GM19239 (cell line): ENCODE measurements around the gene SARS1.
"Not testable (repeated sequence)": the region's sequence is repeated elsewhere in the genome, so short reads cannot be mapped to it uniquely, and the experiment has no call there.

ENCODE experiments used
- DNase-seq: peaks from one replicate; pipeline ENCODE4 v3.0.0; 2011; ENCODE audit warnings: low spot score; ENCODE audit not compliant: insufficient read length
- FAIRE-seq: peaks from 2 replicates; lab custom pipeline; 2011; peaks lifted over from hg19 to GRCh38; lab: Jason Lieb, UNC

Gene SARS1

DNA sequence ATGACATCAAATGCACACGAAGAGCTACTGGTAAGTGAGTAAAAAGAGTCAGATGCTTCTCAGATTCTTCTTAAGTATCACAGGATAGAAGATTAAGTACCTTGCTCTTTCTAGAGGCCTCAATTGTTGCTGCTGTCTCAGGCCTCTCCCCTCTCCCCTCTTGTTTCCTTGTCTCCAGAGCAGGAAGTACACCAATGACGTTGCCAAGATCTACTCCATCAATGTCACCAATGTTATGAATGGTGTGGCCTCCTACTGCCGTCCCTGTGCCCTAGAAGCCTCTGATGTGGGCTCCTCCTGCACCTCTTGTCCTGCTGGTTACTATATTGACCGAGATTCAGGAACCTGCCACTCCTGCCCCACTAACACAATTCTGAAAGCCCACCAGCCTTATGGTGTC lies 21.3 kb upstream of the SARS1 start:
- DNase-seq (no peak), FAIRE-seq (no peak)

DNA sequence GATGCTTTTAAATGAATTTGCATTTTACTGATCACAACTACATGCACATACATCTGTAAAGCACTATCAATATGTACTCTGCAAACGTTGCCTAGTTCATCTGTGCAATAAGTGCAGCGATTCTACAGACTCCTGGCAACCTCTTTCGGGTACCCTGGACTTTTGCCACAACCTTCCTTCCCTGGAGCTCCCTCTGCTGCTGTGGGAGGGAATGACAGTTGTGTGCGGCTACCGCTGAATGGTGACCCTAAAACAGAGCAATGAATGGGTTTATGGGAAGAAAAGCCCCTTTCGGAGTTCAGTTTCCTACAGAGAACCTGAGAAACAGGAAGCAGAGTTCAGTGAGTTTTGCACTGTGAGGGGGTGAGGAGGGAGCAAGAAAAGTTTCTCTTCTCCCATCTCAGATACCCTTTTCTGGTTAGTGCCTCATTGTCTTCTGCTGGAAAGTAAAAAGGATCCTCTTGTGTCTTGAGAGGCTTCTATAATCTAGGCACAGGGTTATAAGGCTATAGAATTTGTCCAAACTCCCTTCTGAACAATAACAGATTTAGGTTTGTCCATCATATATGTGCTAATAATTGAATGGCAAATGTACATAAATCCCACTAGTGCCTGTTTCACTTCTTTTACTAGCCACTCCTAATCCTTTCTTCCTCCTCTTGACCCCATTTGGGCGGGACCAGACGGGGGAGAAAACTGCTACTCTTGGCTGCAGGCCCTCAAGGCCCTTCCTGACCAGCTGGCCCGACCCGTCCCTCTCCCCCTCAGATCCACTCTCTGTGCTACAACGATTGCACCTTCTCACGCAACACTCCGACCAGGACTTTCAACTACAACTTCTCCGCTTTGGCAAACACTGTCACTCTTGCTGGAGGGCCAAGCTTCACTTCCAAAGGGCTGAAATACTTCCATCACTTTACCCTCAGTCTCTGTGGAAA lies 19.8 kb upstream of the SARS1 start:
- FAIRE-seq (peak; percentile 14), DNase-seq (peak; percentile 64)

DNA sequence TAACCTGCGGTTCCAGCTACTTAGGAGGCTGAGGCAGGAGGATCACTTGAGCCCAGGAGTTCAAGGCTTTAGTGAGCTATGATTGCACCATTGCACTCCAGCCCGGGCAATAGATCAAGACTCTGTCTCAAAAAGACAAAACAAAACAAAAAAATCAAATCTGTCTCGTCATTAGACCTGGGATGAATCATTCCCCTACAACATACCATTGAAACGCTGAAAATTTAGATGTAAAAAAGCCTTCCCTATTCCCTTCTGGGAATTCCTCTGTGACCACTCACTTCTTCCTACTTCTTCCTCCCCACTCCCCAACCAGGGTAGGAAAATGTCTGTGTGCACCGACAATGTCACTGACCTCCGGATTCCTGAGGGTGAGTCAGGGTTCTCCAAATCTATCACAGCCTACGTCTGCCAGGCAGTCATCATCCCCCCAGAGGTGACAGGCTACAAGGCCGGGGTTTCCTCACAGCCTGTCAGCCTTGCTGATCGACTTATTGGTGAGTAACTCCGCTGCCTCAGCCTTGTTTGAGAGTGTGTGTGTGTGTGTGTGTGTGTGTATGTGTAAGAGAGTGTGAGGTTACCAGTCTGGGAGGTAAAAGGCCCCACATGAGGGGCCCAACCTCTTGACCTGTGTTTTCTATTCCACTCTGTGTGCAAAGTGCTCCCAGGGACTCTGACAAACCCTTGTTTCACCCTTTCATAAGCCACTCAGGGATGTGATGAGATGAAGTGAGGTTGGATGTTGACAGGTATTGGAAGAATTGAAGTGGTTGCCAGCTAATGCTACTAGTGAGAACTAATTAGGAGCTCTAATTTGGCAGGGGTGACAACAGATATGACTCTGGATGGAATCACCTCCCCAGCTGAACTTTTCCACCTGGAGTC lies 16.3 kb upstream of the SARS1 start:
- FAIRE-seq (no peak), DNase-seq (no peak)

DNA sequence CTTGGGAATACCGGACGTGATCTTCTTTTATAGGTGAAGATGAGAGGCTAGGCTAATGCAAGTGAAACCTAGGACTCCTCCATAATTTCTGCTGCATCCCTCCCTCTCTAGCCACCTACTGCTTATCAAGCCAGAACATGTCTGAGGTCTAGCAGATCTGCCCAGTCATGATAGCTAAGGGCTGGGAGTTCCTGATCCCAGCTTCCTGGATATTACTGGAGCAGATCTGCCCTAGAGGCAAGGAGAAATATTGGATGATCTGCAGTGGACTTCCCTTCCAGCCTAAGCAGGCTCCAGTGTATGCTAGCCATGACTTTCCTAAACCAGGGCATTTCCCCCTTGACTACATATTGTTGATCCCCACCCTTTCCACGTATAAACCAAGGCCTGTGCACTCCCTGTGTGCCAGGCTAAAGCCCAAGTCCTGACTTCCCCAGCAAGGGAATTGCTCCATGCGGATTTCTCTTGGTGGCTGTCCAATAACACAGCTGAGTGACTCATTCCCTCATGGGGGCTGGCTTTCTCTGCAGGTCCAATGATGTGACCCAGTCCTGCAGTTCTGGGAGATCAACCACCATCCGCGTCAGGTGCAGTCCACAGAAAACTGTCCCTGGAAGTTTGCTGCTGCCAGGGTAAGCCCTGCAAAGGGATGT lies 15.5 kb upstream of the SARS1 start:
- FAIRE-seq: no peak
- DNase-seq: no peak

DNA sequence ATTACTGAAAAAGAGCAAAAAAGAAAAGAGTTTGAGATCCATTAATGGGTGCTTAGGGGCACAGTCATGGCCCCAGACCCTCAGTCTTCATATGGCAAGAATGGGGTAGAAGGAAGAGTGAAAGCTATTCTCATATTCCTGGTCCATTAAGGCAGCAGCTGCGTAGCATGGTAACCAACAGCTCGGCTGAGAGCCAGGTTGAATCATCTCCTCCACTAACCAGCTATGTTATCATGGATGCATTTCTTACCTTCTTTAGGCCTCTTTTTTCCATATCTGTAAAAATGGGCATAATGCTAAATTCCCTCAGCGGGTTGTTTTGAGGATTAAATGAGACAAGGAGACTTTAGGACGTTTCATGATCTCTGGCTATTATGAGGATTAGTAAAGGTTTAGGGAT lies 15.0 kb upstream of the SARS1 start:
- no peak for FAIRE-seq
- no peak for DNase-seq

DNA sequence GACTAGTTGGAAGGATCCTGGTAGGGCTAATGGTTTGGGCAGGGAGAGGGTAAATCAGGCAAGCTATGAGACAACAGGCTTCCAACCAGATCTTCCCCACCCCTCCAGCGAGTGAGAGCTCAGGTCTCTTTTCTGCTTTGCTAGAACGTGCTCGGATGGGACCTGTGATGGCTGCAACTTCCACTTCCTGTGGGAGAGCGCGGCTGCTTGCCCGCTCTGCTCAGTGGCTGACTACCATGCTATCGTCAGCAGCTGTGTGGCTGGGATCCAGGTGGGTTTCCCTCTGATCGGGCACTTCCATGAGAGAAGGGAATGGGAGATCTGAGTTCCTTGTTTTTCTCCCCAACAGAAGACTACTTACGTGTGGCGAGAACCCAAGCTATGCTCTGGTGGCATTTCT lies 14.0 kb upstream of the SARS1 start:
- FAIRE-seq: no peak
- no peak for DNase-seq

DNA sequence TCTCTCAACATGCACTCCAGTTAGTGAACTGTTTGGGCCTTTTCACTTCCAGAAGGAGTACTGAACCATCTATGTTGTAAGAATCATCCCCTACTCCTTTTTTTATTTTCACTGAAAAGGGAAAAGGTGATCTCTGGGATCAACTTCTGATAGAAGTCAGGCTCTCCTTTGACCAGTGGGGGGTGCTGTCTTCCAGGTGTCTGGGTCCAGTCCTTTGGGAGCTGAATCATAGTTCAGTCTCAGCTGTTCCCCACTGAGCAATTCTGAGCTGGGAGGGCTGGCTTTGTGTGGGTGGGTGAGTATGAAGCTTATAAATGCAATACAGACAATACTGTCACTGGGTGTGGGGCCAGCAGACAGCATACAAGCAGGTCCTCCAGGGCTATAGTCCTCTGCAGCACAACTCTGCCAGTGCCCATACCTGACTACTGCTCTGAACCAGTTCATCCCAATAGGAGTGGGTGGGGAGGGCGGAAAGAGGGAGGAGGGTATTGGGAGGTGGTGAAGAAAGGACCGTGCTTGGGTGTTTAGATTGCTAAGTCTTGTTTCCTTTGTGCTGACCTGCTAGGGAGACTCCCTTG lies 12.5 kb upstream of the SARS1 start:
- FAIRE-seq (no peak), DNase-seq (no peak)

DNA sequence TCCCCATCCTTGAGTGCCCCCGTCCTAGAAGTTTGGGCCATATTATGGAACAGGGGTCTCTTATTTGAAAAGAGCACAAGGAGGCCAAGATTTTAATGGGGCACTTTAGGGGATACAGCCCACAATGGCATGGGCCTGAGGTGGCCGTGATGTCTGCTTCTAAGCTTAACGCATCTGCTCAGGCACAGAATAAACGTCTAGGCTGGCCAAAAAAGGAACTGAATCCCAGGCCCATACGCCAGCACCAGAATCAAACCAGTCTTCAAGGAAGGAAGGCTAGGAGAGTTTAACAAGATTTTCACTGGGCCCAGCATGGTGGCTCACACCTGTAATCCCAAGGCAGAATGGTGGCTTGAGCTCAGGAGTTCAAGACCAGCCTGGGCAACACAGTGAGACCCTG lies 9.2 kb upstream of the SARS1 start:
- FAIRE-seq (no peak), DNase-seq (no peak)

DNA sequence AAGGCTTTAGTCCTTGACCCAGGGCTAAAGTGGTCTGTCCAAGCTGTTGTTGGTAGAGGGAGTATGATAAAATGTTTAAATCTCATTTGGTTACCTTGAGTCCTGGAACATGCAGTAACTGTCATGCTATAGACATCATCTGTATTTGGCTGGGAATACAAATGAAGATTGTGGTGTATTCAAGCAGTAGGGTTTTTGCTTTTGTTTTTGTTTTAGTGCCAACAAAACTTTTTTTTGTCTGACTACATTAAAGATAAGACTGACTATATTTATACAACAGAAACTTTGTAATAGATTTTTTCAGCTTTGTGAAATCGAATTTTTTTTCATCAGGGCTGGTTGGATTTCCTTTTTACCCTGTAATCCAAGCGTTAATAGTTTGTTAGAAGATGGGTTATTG lies 7.4 kb upstream of the SARS1 start:
- DNase-seq: no peak

DNA sequence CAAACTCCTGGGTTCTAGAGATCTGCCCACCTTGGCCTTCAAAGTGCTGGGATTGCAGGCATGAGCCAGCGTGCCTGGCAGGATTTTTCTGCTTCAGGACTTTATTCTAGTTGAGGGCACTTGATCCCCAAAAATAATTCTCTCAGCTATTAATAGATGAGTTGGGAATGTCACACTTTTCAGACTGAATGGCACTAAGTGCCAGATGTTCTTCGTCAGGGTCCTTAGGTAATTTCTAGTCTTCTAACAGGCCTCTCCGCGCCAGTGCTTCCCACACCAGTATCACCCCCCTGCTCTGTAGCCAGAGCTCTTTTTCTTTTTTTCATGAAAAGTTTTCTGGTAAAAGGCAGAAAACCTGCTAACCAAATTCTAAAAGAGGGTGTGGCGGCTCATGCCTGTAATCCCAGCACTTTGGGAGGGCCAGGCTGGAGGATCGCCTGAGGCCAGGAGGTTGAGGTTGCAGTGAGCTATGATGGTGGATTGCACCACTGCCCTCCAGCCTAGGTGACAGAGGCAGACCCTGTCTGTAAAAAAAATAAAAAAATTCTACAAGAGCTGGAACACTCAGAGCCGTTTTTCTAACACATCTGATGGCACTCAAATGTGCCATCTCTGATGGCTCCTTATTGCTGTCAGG lies 6.1 kb upstream of the SARS1 start:
- DNase-seq (no peak), FAIRE-seq (no peak)

More for the DNA sequence above, 7.4 kb upstream of the SARS1 start:
- FAIRE-seq: no peak

DNA sequence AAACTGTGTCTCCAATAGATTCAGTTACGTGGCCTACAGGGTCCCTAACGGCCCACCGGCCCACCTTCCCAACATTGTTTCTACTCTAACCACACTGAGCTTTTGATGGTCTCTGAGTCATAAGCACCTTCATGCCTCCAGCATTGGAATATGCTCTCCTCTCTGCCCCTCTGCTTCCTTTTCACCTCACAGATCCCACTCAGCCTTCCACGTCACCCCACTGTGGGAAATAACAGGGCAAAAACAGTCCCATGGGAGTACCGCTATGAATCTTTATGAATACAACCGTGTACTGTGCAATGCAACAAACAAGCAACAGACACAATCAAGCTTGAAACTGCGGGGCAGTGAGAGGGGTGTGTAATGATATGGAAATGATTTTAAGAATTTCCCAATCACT lies 5.3 kb upstream of the SARS1 start:
- FAIRE-seq (no peak), DNase-seq (no peak)

DNA sequence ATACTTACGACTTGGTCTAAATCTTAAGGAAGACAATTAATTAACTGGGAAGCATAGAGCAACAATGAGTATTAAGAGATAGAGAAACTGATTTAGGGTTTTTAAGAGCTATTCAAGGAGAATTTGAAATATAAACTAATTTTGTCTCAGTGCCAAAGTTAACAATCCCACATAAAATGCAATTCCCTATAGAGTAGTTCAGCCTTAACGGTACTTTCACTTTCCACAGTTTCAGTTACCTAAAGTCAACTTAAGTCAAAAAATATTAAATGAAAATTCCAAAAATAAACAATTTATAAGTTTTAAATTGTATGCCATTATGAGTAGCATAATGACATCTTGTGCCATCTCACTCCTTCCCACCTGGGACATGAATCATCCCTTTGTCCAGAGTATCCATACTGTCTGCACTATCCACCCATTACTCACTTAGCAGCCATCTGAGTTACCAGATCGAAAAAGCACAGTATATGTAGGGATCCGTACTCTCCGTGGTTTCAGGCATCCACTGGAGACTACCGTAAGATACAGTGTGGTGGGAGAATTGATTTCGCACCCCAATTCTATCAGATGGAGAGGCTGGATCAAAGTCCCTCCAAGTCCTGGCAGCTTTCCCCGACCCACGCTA lies 4.8 kb upstream of the SARS1 start:
- FAIRE-seq: no peak
- no peak for DNase-seq

DNA sequence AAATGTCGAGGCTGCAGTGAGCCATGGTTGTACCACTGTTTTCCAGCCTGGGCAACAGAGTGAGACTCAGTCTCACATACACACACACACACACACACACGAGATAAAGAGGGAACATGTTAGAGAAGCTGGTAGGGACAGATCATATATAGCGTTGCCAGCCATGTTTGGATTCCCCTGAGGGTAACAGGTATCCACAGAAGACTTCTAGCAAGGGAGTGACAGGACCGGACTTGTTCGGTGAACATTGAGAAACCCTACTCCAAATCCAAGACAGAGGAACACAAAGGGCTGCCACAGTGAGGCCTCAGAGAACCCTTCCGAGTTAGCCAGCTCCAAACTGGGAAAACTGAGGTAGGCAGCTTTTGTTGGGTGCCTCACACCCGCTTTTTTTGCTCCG lies 3.7 kb upstream of the SARS1 start:
- FAIRE-seq (no peak), DNase-seq (no peak)

DNA sequence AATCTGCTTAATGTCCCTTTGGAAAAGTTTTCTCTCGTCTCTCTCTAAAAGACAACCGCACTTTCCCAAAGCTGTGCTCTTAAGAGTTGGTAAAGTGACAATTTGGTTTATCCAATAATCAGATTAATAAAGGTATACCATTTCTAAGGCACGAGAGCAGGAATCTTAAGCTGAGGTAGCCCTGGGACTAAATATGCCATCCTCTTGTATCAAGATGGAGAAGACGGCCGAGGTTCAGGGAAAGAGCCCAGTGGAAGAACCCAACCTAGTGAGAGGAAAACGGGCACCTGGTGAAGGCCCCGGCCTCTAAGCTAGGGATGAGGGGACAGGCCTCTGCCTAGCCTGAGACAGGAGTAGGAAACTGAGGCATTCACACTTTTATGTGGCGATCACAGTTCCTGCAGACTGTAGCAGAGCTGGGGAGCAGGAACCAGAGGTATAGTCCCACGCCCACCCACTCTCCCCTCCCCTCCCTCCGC lies 334 bp upstream of the SARS1 start:
- DNase-seq (peak; percentile 71), FAIRE-seq (peak; percentile 88)

DNA sequence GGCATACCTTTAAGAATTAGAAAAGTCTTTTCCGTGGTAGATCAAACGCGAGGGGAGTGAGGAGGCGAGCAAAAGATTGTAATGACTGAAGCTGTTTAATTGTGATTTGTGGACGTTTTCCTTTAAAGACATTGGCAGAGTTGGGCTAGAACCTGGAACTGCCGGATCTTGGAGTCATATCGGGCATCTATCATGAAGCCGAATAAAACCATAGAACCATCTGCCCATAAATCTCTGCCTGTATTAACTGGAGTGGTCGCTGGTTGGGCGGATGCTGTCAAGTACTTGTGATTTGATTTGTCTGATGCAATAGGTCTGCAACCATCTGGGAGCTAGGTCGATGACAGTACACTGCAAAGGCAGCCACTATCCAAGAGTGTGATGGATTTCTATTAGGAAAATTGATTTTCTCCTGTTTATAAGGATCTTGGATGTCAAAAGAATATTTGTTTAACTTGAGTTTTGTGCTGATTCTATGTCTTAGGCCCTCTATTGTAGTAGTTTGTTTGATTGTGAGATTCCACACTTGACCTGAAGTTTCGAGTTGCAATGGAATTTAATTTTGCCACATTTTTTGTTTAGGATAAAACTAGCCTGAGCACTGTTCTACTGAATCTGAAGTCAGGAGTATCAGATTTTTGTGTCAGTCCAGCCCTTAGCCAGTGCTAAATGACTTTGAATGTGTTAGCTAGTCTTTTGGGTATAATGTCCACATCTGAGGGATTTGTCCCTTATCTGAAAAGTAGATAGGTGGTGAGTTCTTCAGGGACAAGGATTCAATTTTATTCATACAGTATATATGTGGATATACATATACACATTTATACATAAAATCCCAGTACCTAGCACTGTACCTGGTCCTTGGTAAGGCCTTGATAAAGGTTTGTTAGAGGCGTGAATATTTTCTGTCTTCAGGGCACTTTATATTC lies 1.2 kb downstream of the SARS1 start:
- DNase-seq (no peak), FAIRE-seq (no peak)

DNA sequence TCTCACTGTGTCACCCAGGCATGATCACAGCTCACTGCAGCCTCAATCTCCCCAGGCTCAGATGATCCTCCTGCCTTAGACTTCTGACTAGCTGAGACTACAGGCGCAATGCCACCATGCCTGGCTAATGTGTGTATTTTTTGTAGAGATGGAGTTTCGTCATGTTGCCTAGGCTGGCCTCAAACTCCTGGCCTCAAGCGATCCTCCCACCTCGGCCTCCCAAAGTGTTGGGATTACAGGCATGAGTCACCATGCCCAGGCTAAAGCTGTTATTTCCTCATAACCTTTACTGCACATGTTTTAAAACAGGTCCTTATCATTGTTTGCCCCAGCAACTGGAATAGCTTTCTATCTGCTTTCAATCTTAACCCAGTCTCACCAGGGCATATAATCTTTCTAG lies 2.9 kb downstream of the SARS1 start:
- no peak for FAIRE-seq

DNA sequence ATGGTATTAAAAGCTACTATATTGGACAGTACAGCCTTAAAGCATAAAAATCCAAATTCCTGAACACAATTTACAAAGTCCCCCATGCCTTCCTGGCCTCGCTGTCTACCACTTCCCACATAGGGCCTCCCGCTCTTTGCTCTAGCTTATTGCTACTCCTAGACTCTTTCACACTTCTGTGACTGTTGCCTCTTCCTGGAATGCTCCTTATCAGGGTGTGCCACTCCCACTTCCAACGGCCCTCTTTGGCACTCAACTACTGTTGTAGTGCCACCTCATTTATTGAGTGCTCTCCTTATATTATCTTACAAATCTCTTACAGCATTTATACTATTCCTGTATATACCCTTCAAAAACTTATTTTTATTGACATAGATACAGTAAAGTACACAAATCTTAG lies 4.8 kb downstream of the SARS1 start:
- FAIRE-seq: no peak
- DNase-seq: no peak

More for the DNA sequence above, 2.9 kb downstream of the SARS1 start:
- DNase-seq: no peak

DNA sequence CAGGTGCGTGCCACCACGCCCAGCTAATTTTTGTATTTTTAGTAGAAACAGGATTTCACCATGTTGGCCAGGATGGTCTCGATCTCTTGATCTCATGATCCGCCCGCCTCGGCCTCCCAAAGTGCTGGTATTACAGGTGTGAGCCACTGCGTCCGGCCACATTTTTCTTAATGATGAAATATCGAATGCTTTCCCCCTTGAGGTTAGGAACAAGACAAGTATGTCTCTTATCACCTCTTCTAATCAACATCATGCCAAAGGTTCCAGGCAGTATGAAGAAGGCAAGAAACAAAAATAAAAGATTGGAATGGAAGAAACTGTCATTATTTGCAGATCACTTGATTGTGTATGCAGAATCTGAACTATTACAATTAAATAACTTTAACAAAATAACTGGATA lies 7.5 kb downstream of the SARS1 start:
- not testable (repeated sequence) for FAIRE-seq, DNase-seq
